Measurements from ENCODE around the gene LINGO1. TPM values are rescaled to one million over a fixed set of nuclear protein-coding genes. Genes with fewer than 3 reads are reported as not detected.

Gene LINGO1
- total RNA-seq, 1 donor from 2014 or later: 18.3 TPM

GRCh38 chr15:77596821-77597803, 35.6 kb downstream of the LINGO1 start:
- intact Hi-C loops (cut with DNase I): no loop called here
- H3K27me3 ChIP-seq: no peaks in the 10 kb centered on the region
- no peaks in the 10 kb centered on the region for H3K4me1 ChIP-seq
- DNase-seq (ENCODE audit: low spot score in 2 of 2): no peak
- H3K4me3 ChIP-seq: no peak overlapping the region
- no peak for TF ChIP-seq CTCF (IDR thresholded peaks at IDR 0.05)
- no peaks in the 10 kb centered on the region for H3K9me3 ChIP-seq
- H3K36me3 ChIP-seq: no peaks in the 10 kb centered on the region
- no peak overlapping the region for H3K27ac ChIP-seq

- intact Hi-C loops (cut with DNase I): no loop called here
- no peaks in the 10 kb centered on the region for H3K27me3 ChIP-seq
- no peaks in the 10 kb centered on the region for H3K36me3 ChIP-seq
- H3K4me3 ChIP-seq: no peak overlapping the region
- TF ChIP-seq CTCF (IDR thresholded peaks at IDR 0.05): no peak
- no peaks in the 10 kb centered on the region for H3K4me1 ChIP-seq
- H3K9me3 ChIP-seq: no peaks in the 10 kb centered on the region
- DNase-seq (ENCODE audit: low spot score in 2 of 2): no peak
- H3K27ac ChIP-seq: no peak overlapping the region
Measured at GRCh38 chr15:77595231-77595630, 37.5 kb downstream of the LINGO1 start.

GRCh38 chr15:77592758-77593157, 40.0 kb downstream of the LINGO1 start:
- no peak overlapping the region for H3K4me3 ChIP-seq
- intact Hi-C loops (cut with DNase I): no loop called here
- H3K27me3 ChIP-seq: no peaks in the 10 kb centered on the region
- H3K27ac ChIP-seq: no peak overlapping the region
- no peaks in the 10 kb centered on the region for H3K4me1 ChIP-seq
- no peak for TF ChIP-seq CTCF (IDR thresholded peaks at IDR 0.05)
- no peaks in the 10 kb centered on the region for H3K9me3 ChIP-seq
- no peak for DNase-seq (ENCODE audit: low spot score in 2 of 2)
- no peaks in the 10 kb centered on the region for H3K36me3 ChIP-seq

- intact Hi-C loops (cut with DNase I): no loop called here
- no peak for DNase-seq (ENCODE audit: low spot score in 2 of 2)
- no peak overlapping the region for H3K4me3 ChIP-seq
- H3K36me3 ChIP-seq: no peaks in the 10 kb centered on the region
- H3K27ac ChIP-seq: no peak overlapping the region
- H3K27me3 ChIP-seq: no peaks in the 10 kb centered on the region
- no peak for TF ChIP-seq CTCF (IDR thresholded peaks at IDR 0.05)
- H3K9me3 ChIP-seq: no peaks in the 10 kb centered on the region
- no peaks in the 10 kb centered on the region for H3K4me1 ChIP-seq
Measured at GRCh38 chr15:77591968-77592613, 40.6 kb downstream of the LINGO1 start.

GRCh38 chr15:77589839-77590238, 42.9 kb downstream of the LINGO1 start:
- intact Hi-C loops (cut with DNase I): no loop called here
- DNase-seq (ENCODE audit: low spot score in 2 of 2): no peak

More at GRCh38 chr15:77589839-77590238, 42.9 kb downstream of the LINGO1 start:
- Histone ChIP-seq H3K36me3 (no peaks in the 10 kb centered on the region), H3K4me1 (no peaks in the 10 kb centered on the region), H3K9me3 (no peaks in the 10 kb centered on the region), H3K27ac (no peak overlapping the region), H3K4me3 (no peak overlapping the region), H3K27me3 (no peaks in the 10 kb centered on the region)
- TF ChIP-seq CTCF (IDR thresholded peaks at IDR 0.05): no peak

Measured in ascending aorta (tissue), 2 donors.